B cell (primary cell): Measurements from ENCODE around the gene GOLGA6L9. TPM values are rescaled to one million over a fixed set of nuclear protein-coding genes. Genes with fewer than 3 reads are reported as not detected.
"Not testable (repeated sequence)": the region's sequence is repeated elsewhere in the genome, so short reads cannot be mapped to it uniquely, and the experiment has no call there.

Source experiments
- ATAC-seq: fragments of 200-7000 bp; cut with Tn5 transposase; one replicate; pipeline ENCODE4 v1.10.0; 2021; ENCODE audit warnings: low read depth, mild to moderate bottlenecking, moderate number of reproducible peaks, moderate library complexity
- CTCF ChIA-PET: fragments of 350-600 bp; sonication (Branson Sonifier 250); formaldehyde crosslinking; loops from one replicate; lab custom pipeline; 2021; ENCODE audit warnings: antibody characterized with exemption, inconsistent platforms; lab: Charles Lee
- POLR2A ChIA-PET: fragments of 350-600 bp; sonication (Branson Sonifier 250); formaldehyde crosslinking; loops from one replicate; lab custom pipeline; 2021; ENCODE audit warnings: antibody characterized with exemption; lab: Charles Lee
- DNase-seq: peaks from one replicate; pipeline ENCODE4 v3.0.0; 2013
- H2AFZ ChIP-seq: 2 replicates; pipeline ENCODE4 v1.6.1; 2012; ENCODE audit warnings: mild to moderate bottlenecking, low read depth, low read length; ENCODE audit not compliant: insufficient read depth, poor library complexity, severe bottlenecking
- H3K27ac ChIP-seq, 2 donors: 1 replicate in 1 of 2; 2 replicates in 1 of 2; pipeline ENCODE4 v1.5.1; 2012 to 2013; ENCODE audit warnings: low read length in 2 of 2, mild to moderate bottlenecking in 2 of 2, moderate library complexity in 1 of 2
- H3K27me3 ChIP-seq, 4 experiments: fragments of 200-600 bp in 1 of 4; sonication (generic) in 1 of 4; replicated peaks in 1 of 4; 1 replicate in 2 of 4; 2 replicates in 2 of 4; pipeline versions ENCODE4 v1.6.1 to v1.7.0; 2013 to 2016; ENCODE audit warnings: low read length in 3 of 4, mild to moderate bottlenecking in 2 of 4, mixed read lengths in 1 of 4, moderate library complexity in 1 of 4; ENCODE audit not compliant: insufficient read depth in 4 of 4, control insufficient read depth in 3 of 4; ENCODE audit errors: control extremely low read depth in 1 of 4
- H3K36me3 ChIP-seq, 2 experiments: replicated peaks in 1 of 2; 1 replicate in 1 of 2; 2 replicates in 1 of 2; pipeline versions ENCODE4 v1.6.1 to v1.7.1; 2013; ENCODE audit warnings: low read length in 1 of 2; ENCODE audit not compliant: insufficient read depth in 2 of 2, control insufficient read depth in 1 of 2; ENCODE audit errors: control extremely low read depth in 1 of 2, extremely low read depth in 1 of 2
- H3K4me1 ChIP-seq, 2 donors: fragments of 200-600 bp in 1 of 2; sonication (generic) in 1 of 2; 1 replicate in 1 of 2; 2 replicates in 1 of 2; pipeline versions ENCODE4 v1.5.1 to v1.6.1; 2013 to 2017; ENCODE audit warnings: low read length in 2 of 2; ENCODE audit not compliant: control insufficient read depth in 2 of 2, insufficient read depth in 2 of 2
- H3K4me2 ChIP-seq: replicated peaks from 2 replicates; pipeline ENCODE3; 2012; ENCODE audit warnings: mild to moderate bottlenecking, low read depth, low read length; ENCODE audit not compliant: poor library complexity, severe bottlenecking
- H3K4me3 ChIP-seq, 5 experiments: fragments of 200-600 bp in 1 of 5; sonication (generic) in 1 of 5; 1 replicate in 3 of 5; 2 replicates in 2 of 5; pipeline versions ENCODE4 v1.5.1 to v1.7.0; 2011 to 2016; ENCODE audit warnings: low read length in 4 of 5, mild to moderate bottlenecking in 4 of 5, low read depth in 2 of 5, control low read depth in 1 of 5, moderate library complexity in 1 of 5; ENCODE audit not compliant: insufficient read depth in 1 of 5; ENCODE audit errors: control extremely low read depth in 1 of 5, extremely low read depth in 1 of 5
- H3K79me2 ChIP-seq: fragments of 200-600 bp; sonication (generic); one replicate; pipeline ENCODE4 v1.6.0; 2016; ENCODE audit warnings: low read length; ENCODE audit not compliant: control insufficient read depth, insufficient read depth
- H3K9ac ChIP-seq: fragments of 200-600 bp; sonication (generic); 2 replicates; pipeline ENCODE4 v1.6.1; 2017; ENCODE audit warnings: mild to moderate bottlenecking, low read length, moderate library complexity
- H3K9me3 ChIP-seq, 3 donors: one replicate each; pipeline versions ENCODE4 v1.6.1 to v1.7.1; 2013; ENCODE audit warnings: low read length in 2 of 3; ENCODE audit not compliant: control insufficient read depth in 2 of 3, insufficient read depth in 1 of 3; ENCODE audit errors: control extremely low read depth in 1 of 3
- H4K20me1 ChIP-seq: 2 replicates; pipeline ENCODE4 v1.6.0; 2012; ENCODE audit warnings: mild to moderate bottlenecking, low read length; ENCODE audit not compliant: insufficient read depth, control insufficient read depth, poor library complexity, severe bottlenecking
- H3K27ac Mint-ChIP-seq: one replicate; pipeline ENCODE4 v1.8.0; 2021; ENCODE audit warnings: mixed read lengths
- H3K27me3 Mint-ChIP-seq: one replicate; pipeline ENCODE4 v1.8.0; 2021; ENCODE audit warnings: mixed read lengths
- H3K4me1 Mint-ChIP-seq: one replicate; pipeline ENCODE4 v1.8.0; 2021; ENCODE audit warnings: mixed read lengths
- H3K4me3 Mint-ChIP-seq: one replicate; pipeline ENCODE4 v1.8.0; 2021; ENCODE audit warnings: mixed read lengths
- H3K9me3 Mint-ChIP-seq: one replicate; pipeline ENCODE4 v1.8.0; 2022; ENCODE audit warnings: mixed read lengths; ENCODE audit not compliant: insufficient read depth
- CTCF ChIP-seq: fragments of 200-600 bp; IDR thresholded peaks from one replicate; pipeline ENCODE4 v1.8.0; 2022; ENCODE audit warnings: antibody characterized with exemption, mild to moderate bottlenecking
- EZH2 ChIP-seq: IDR thresholded peaks from 2 replicates; pipeline ENCODE4 v1.6.1; 2012; ENCODE audit warnings: borderline replicate concordance, low read depth, mild to moderate bottlenecking, moderate library complexity, low read length; ENCODE audit not compliant: insufficient read depth, poor library complexity, severe bottlenecking
- WGBS: methylation state at CpG from one replicate; pipeline ENCODE4 v1.1.5; 2013; ENCODE audit warnings: missing lambda C conversion rate; ENCODE audit not compliant: insufficient coverage; 5-methylcytosine and 5-hydroxymethylcytosine counted together
- intact Hi-C: fragments of 100-400 bp; cut with micrococcal nuclease; formaldehyde crosslinking; loops from one replicate; pipeline ENCODE4 v1.10.0; 2022
- polyA plus RNA-seq: library from polyadenylated mRNA; depleted of rRNA; stranded (reverse); fragments of >200 nt; gene quantifications from 2 replicates; pipeline ENCODE4 v1.2.3, GENCODE V29; 2012
- total RNA-seq, 2 donors: library from RNA; stranded (reverse); fragments of 120-200 nt in 1 of 2; gene quantifications; 1 replicate in 1 of 2; 2 replicates in 1 of 2; pipeline versions ENCODE4 v1.2.3 to v1.2.4, GENCODE V29; 2013 to 2022

Gene GOLGA6L9
- total and polyA plus RNA-seq, 2 donors (not counting 1 experiment from before 2014, with no cell fraction given): 2.1 to 3.1 TPM

GRCh38 chr15:82397817-82398216, 31.8 kb upstream of the GOLGA6L9 start:
- H4K20me1 ChIP-seq: no peaks in the 10 kb centered on the region
- peaks cover 11% of the 10 kb centered on the region in 2 donors for H3K4me1 ChIP-seq
- intact Hi-C loops: no loop called here

GRCh38 chr15:82398785-82399184, 30.8 kb upstream of the GOLGA6L9 start:
- Histone ChIP-seq H3K79me2 (peaks cover 4% of the 10 kb centered on the region), H4K20me1 (no peaks in the 10 kb centered on the region), H2AFZ (peak overlapping the region; percentile 56), H3K27me3 (no peaks in the 10 kb centered on the region), H3K27ac (peak overlapping the region in 1 of 2 donors; percentile 75), H3K9me3 (no peaks in the 10 kb centered on the region), H3K36me3 (no peaks in the 10 kb centered on the region), H3K4me2 (peak overlapping the region; percentile 48), H3K4me3 (peak overlapping the region in 2 of 5 experiments; percentile 15 to 38), H3K9ac (peak overlapping the region; percentile 36), H3K4me1 (peaks cover 11% of the 10 kb centered on the region in 2 donors)
- no CpG with 5 or more reads among the region's 1 CpG for WGBS
- TF ChIP-seq EZH2 (no peak), CTCF (no peak)
- Mint-ChIP-seq H3K4me1 (peaks cover 14% of the 10 kb centered on the region), H3K4me3 (peak overlapping the region; percentile 62), H3K27me3 (no peaks in the 10 kb centered on the region), H3K27ac (peak overlapping the region; percentile 87), H3K9me3 (no peaks in the 10 kb centered on the region)
- DNase-seq (no peak), ATAC-seq (no peak)
- intact Hi-C loops: no loop called here
- ChIA-PET POLR2A (interaction anchor here (0.6 kb wide), 1 partner anchor 1124 kb away, joined by 4 read pairs; no protein-coding TSS in a partner anchor), CTCF (no interaction called here)

More at GRCh38 chr15:82397817-82398216, 31.8 kb upstream of the GOLGA6L9 start:
- no peaks in the 10 kb centered on the region for H3K27me3 ChIP-seq
- H3K27ac Mint-ChIP-seq: no peak overlapping the region
- DNase-seq: no peak
- no peak overlapping the region for H3K4me3 Mint-ChIP-seq
- peaks cover 4% of the 10 kb centered on the region for H3K79me2 ChIP-seq
- 100% methylated on average over 1 of the region's 3 CpGs for WGBS
- no peaks in the 10 kb centered on the region for H3K9me3 ChIP-seq
- H3K9ac ChIP-seq: no peak overlapping the region
- H3K27me3 Mint-ChIP-seq: no peaks in the 10 kb centered on the region
- H3K4me3 ChIP-seq: no peak overlapping the region
- H3K9me3 Mint-ChIP-seq: no peaks in the 10 kb centered on the region
- ChIA-PET CTCF (no interaction called here), POLR2A (no interaction called here)
- peaks cover 14% of the 10 kb centered on the region for H3K4me1 Mint-ChIP-seq
- H3K27ac ChIP-seq: no peak overlapping the region
- H3K36me3 ChIP-seq: no peaks in the 10 kb centered on the region
- no peak overlapping the region for H2AFZ ChIP-seq
- no peak for ATAC-seq
- TF ChIP-seq EZH2: no peak
- TF ChIP-seq CTCF: no peak
- H3K4me2 ChIP-seq: no peak overlapping the region

GRCh38 chr15:82399366-82400103, 30.1 kb upstream of the GOLGA6L9 start:
- peak overlapping the region; percentile 48 for H3K4me2 ChIP-seq

More at GRCh38 chr15:82399366-82400103, 30.1 kb upstream of the GOLGA6L9 start:
- H4K20me1 ChIP-seq, H3K36me3 ChIP-seq, H3K9me3 Mint-ChIP-seq, H3K79me2 ChIP-seq, H3K27me3 ChIP-seq, intact Hi-C loops, CTCF ChIA-PET, H3K9me3 ChIP-seq, H3K27me3 Mint-ChIP-seq: not testable (repeated sequence)
- peak overlapping the region; percentile 56 for H2AFZ ChIP-seq
- Mint-ChIP-seq H3K27ac (peak overlapping the region; percentile 87), H3K4me3 (peak overlapping the region; percentile 62), H3K4me1 (peaks cover 14% of the 10 kb centered on the region)
- H3K4me3 ChIP-seq: peak overlapping the region in 1 of 5 experiments; percentile 38
- peak; percentile 50 for DNase-seq
- peak; percentile 71 for ATAC-seq
- peaks cover 11% of the 10 kb centered on the region in 2 donors for H3K4me1 ChIP-seq
- POLR2A ChIA-PET: interaction anchor here (0.6 kb wide), 1 partner anchor 1124 kb away, joined by 4 read pairs; no protein-coding TSS in a partner anchor
- peak overlapping the region; percentile 36 for H3K9ac ChIP-seq
- no CpG with 5 or more reads among the region's 5 CpGs for WGBS
- H3K27ac ChIP-seq: peak overlapping the region in 1 of 2 donors; percentile 75
